Measurements from ENCODE around the gene UST.
"Not testable (repeated sequence)": the region's sequence is repeated elsewhere in the genome, so short reads cannot be mapped to it uniquely, and the experiment has no call there.

UST gene

GRCh38 chr6:148898376-148899014 is 151.7 kb downstream of the UST start:
- DNase-seq (ENCODE audit: low spot score) = no peak

GRCh38 chr6:148904896-148905870 is 158.4 kb downstream of the UST start:
- DNase-seq (ENCODE audit: low spot score) = no peak

DNA sequence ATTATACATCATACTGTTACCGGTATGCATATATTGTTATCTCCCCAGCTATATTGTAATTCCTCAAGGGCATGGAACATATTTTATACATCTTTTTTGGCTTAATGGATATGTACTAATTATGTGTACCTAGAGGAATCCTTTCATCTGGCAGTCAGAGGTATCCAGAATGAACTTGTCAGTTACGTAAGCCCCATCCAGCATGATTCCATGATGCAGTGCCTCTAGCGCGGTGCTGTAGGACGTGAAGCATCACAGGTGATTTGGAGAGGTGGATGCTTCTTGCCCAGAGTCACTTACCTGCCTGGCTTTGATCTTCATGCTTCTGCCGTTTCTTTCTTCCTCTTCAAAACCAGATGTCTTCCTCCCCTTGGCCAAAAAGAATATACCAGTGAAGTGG is 159.1 kb downstream of the UST start:
- no peak for DNase-seq (ENCODE audit: low spot score)

GRCh38 chr6:148906386-148906785 is 159.6 kb downstream of the UST start:
- no peak for DNase-seq (ENCODE audit: low spot score)

DNA sequence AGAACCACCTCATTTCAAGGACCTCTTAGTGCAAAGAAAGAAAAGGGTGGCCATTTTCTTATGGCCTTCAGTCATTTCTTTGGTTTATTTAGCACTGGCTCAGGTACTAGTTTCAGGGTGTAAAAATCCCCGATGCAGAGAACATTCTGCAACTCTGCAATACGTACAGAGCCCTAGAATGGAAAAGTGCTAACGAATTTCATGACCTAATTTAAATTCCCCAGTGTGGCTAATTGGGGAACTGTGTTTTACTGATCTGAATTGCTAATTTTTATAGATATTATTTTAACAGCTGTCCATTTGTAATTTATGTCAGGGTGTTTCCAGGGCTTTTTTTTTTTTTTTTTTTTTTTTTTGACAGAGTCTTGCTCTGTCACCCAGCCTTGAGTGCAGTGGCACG is 160.7 kb downstream of the UST start:
- DNase-seq (ENCODE audit: low spot score) = no peak

DNA sequence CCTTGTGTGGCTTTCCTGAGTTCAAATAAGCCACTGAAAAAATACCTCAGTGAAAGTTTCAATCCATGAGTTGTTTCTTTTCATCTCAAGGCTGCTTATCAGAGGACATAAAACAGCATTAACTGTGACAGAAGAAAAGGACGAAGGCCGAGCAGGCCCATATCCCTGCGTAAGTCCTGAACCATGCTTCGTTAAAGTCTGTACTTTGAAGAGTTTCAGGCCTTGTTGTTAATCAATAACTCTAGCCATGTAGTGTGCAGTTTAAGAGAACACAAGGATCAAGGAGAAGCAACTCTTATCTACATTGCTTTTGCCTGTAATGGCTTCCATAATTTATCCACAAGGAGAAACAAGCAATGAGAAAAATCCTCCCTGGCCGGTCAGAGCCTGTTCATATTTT is 165.4 kb downstream of the UST start:
- DNase-seq (ENCODE audit: low spot score) = no peak

DNA sequence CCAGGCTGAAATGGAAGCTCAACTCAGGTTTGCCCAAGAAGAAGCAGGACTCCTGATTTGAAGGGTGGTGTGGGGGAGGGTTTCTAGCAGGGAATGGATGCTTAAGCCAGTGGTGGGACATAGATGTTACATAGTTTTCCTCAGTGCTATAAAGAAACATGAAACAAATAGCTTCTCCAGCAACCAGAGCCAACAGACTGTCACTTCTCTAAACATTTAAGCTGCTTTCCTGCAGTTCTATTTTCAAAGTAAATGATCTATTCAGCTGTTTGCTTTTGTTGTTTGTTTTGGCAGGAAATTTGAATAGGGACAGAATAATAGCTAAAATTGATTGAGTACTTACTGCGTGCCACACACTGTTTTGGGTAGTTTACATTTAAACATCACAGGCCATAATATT is 169.0 kb downstream of the UST start:
- no peak for DNase-seq (ENCODE audit: low spot score)

GRCh38 chr6:148916485-148916884 is 169.7 kb downstream of the UST start:
- DNase-seq (ENCODE audit: low spot score) = not testable (repeated sequence)

DNA sequence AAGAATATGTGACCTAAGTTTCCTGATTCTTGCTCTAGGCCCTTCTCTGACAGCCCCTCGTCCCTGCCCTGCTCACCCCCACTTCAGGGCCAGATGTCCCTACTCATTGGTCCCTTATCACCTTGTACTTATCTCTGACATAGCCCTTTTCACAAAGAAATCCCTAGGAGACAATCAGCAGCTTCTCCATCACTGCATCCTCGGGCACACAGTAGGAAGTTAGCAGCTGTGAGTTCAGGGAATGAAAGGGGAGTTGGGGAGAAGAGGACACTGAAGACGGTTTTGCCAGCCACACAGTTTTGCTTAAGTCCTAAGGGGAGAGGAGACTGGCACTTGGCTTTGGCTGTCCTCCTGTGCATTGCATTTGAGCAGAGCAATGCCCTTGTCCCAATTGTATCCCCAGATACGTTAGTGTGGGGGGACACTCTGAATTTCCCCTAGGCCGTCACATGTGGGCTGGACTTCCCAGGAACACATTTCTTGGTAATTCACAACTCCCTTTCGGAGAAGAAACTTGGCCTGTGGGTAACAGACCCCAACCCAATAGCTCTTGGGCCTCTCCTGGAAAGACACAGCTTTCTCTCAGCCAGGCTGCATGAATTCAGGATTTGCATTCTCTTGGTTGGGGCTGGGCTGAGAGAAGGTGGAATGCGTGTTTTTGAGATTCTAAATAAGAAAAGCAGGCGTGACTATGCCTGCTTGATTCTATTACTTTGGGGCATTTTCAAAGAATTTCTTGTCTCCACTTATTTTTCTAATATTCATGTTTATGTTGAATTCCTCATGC is 177.6 kb downstream of the UST start:
- DNase-seq (ENCODE audit: low spot score) = no peak

- no peak for DNase-seq (ENCODE audit: low spot score)
These were observed 178.9 kb downstream of the UST start for GRCh38 chr6:148925701-148926100.

- no peak for DNase-seq (ENCODE audit: low spot score)
These were observed 179.6 kb downstream of the UST start for GRCh38 chr6:148926478-148926877.

GRCh38 chr6:148927586-148927985 is 180.8 kb downstream of the UST start:
- DNase-seq (ENCODE audit: low spot score) = no peak

- DNase-seq (ENCODE audit: low spot score) = no peak
These were observed 182.0 kb downstream of the UST start for GRCh38 chr6:148928811-148929210.

- DNase-seq (ENCODE audit: low spot score) = no peak
These were observed 185.4 kb downstream of the UST start for GRCh38 chr6:148932208-148932607.

- DNase-seq (ENCODE audit: low spot score) = no peak
These were observed 185.9 kb downstream of the UST start for GRCh38 chr6:148932731-148933130.

DNA sequence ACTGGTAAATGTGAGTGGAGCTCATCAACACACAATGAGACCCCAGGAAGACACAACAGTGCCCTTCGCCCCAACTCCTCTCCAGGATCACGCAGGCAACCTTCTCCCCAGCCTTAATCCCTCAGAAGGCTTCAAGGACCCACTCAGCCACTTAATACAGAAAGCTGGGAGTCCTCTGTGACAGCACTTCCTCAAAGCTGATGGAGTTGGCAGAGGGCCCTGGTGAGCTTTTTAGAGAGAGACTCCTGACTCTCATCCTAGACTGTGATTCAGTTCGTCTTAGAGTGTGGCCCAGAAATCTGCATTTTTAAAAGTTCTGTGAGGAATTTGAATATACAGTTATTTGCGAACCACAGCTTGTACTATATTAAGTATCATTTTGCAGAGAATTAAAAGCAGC is 187.7 kb downstream of the UST start:
- peak; percentile 40 for DNase-seq (ENCODE audit: low spot score)

GRCh38 chr6:148934961-148935360 is 188.1 kb downstream of the UST start:
- DNase-seq (ENCODE audit: low spot score) = no peak

GRCh38 chr6:148935705-148936435 is 189.0 kb downstream of the UST start:
- peak; percentile 35 for DNase-seq (ENCODE audit: low spot score)

GRCh38 chr6:148943451-148943850 is 196.6 kb downstream of the UST start:
- DNase-seq (ENCODE audit: low spot score) = no peak

DNA sequence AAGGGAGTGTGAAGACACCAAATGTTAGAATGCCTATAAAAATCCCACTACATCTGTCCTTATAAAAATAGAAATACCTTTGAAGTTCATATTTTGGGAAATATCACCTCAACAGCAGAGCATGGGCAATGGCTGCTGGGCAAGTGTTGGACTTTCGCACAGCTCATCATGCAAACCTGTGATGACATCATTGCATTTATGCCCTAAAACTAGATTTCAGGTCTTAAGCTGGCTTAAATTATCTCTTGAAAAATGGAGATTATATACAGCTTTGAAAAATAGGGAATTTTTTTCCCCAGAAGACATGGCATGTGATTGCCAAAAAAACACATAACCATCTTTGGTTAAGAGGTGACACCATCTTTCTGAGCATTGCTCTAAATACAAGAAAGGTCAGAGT is 197.8 kb downstream of the UST start:
- DNase-seq (ENCODE audit: low spot score) = no peak

DNA sequence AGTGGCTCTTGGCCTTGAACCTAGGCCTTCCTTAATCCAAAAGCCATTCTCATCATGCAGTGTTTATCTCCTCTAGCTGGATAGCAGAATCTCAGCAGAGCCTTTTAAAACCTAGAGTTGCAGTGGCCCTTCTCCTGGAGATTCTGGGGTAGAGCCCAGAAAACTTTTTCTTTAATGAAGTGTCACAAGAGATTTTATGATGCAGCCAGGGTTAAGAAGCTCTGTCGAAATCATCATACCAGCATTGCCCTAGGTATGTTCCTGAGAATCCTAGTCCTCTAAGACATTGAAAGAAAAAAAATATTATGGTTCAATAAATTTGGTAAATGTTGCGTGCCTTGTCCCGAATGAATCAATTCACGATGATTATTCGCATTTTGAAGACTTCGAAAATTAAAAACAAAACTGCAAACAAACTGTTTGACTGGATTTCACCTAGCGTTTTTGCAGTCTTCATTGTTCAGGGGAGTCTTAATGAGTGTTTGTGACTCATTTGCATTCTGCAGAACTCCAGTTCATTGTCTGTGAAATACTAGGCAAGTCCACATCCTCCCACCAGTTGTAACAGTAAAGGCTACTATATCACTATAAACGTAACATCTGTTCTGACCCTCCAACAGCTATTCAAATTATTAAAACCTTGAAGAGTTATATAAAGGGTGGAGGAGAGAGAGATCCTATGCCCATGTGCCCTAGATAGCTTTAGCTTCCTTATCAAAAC is 198.6 kb downstream of the UST start:
- no peak for DNase-seq (ENCODE audit: low spot score)
